A673 (cell line): ENCODE results near the gene MYH10.

Source experiments
- EZH2 ChIP-seq: fragments of 200-600 bp; sonication (generic); IDR thresholded peaks from 2 replicates; pipeline ENCODE4 v1.6.1; 2017; ENCODE audit warnings: borderline replicate concordance, low read depth, mild to moderate bottlenecking, mixed read lengths, antibody characterized with exemption, low read length; ENCODE audit not compliant: poor library complexity, severe bottlenecking
- TF ChIP-seq, protein P1 (sequence below): fragments of 300-800, 200-600 bp; sonication (generic); conservative IDR thresholded peaks from 2 replicates; pipeline ENCODE4 v1.5.1; 2017; ENCODE audit warnings: low read depth, mild to moderate bottlenecking, antibody characterized with exemption, low read length, moderate library complexity, mixed read lengths

DNA sequence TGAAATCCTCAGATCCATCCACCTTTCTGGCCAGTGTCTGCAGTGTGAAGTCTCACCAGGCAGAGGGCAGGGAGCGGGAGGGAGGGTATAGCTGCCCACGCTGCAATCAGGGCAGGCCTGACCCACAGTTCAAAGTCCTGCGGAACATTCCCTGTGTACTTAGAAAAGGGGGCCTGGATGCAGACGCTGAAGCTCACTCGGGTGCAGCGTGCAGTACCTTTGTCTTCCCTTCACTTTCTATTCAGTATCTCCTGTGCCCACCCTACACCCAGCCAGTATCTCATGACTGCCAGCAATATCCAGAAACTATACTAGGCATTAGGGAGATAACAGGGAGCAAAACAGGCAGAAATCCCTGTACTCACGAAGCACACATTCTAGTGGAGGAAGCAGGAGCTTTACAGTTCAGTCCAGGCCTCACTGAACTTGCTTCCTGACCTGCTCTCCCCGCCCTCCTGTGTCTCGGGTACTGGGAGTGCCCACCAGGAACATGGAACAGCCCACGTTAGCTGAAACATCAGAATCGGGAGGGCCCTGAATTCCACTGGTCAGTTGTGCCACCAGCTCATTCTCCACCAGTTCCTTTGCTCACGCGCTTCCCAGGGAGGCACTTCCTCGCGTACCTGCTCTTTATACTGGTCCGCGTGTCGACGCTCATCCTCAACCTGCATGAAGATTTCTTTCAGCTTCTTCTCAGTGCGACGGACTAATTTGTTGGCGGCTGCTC, 152.6 kb downstream of the MYH10 start:
- TF ChIP-seq EZH2, result no peak
- TF ChIP-seq, protein P1, sequence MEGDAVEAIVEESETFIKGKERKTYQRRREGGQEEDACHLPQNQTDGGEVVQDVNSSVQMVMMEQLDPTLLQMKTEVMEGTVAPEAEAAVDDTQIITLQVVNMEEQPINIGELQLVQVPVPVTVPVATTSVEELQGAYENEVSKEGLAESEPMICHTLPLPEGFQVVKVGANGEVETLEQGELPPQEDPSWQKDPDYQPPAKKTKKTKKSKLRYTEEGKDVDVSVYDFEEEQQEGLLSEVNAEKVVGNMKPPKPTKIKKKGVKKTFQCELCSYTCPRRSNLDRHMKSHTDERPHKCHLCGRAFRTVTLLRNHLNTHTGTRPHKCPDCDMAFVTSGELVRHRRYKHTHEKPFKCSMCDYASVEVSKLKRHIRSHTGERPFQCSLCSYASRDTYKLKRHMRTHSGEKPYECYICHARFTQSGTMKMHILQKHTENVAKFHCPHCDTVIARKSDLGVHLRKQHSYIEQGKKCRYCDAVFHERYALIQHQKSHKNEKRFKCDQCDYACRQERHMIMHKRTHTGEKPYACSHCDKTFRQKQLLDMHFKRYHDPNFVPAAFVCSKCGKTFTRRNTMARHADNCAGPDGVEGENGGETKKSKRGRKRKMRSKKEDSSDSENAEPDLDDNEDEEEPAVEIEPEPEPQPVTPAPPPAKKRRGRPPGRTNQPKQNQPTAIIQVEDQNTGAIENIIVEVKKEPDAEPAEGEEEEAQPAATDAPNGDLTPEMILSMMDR, result no peak
